Peyer's patch (tissue), 4 donors: ENCODE results near the gene GNG11.

Experiments used
- POLR2A ChIP-seq, 2 donors: fragments of 450-650 bp; IDR thresholded peaks; one replicate each; pipeline ENCODE4 v1.5.1; 2017; ENCODE audit warnings: antibody characterized with exemption in 2 of 2, mild to moderate bottlenecking in 2 of 2, moderate library complexity in 2 of 2
- TF ChIP-seq, protein P1 (sequence below), 6 experiments: fragments of 450-650 bp in 4 of 6; fragments of 200-600 bp in 2 of 6; sonication (generic) in 1 of 6; IDR thresholded peaks; one replicate each; pipeline ENCODE4 v1.5.1; 2017 to 2019; ENCODE audit warnings: antibody characterized with exemption in 6 of 6, mild to moderate bottlenecking in 3 of 6, moderate library complexity in 1 of 6

DNA sequence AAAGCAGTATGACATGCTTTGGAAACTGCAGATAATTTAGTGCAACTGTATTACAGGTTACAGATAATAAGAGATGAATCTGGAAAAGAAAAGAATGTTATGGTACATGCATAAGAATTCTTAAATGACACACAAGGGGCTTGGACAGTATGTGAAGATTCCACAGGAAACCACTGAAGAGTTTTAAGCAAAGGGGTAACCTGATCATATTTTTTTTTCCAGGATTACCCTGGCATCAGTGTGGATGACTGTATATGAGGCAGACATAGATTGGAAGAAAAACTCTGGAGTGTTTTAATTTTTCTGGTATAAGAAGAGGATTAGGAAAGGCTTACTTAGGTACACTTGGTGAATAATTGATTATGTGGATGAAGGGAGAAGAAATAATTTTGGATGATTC is 39.1 kb upstream of the GNG11 start:
- TF ChIP-seq, protein P1, sequence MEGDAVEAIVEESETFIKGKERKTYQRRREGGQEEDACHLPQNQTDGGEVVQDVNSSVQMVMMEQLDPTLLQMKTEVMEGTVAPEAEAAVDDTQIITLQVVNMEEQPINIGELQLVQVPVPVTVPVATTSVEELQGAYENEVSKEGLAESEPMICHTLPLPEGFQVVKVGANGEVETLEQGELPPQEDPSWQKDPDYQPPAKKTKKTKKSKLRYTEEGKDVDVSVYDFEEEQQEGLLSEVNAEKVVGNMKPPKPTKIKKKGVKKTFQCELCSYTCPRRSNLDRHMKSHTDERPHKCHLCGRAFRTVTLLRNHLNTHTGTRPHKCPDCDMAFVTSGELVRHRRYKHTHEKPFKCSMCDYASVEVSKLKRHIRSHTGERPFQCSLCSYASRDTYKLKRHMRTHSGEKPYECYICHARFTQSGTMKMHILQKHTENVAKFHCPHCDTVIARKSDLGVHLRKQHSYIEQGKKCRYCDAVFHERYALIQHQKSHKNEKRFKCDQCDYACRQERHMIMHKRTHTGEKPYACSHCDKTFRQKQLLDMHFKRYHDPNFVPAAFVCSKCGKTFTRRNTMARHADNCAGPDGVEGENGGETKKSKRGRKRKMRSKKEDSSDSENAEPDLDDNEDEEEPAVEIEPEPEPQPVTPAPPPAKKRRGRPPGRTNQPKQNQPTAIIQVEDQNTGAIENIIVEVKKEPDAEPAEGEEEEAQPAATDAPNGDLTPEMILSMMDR (IDR thresholded peaks at IDR 0.05), result no peak
- no peak for TF ChIP-seq POLR2A (IDR thresholded peaks at IDR 0.05)
